Measurements from ENCODE around the gene COA5. TPM values are rescaled to one million over a fixed set of nuclear protein-coding genes. Genes with fewer than 3 reads are reported as not detected.

Gene COA5
- total and polyA plus RNA-seq, 4 donors = 9.7 to 42.0 (median 19.5) TPM

- peaks cover 2 to 37% (median 12%) of the 10 kb centered on the region in 4 donors for H3K36me3 ChIP-seq (ENCODE audit: control insufficient read depth in 4 of 4, insufficient read depth in 3 of 4, low read depth in 1 of 4, low read length in 3 of 4)
- 97% methylated on average over 13 of the region's 13 CpGs for WGBS
- DNase-seq (ENCODE audit: low spot score) = no peak
- no peaks in the 10 kb centered on the region for H3K27me3 ChIP-seq (ENCODE audit: control insufficient read depth in 4 of 4, insufficient read depth in 4 of 4, low read length in 3 of 4)
- H3K9me3 ChIP-seq (ENCODE audit: control insufficient read depth in 4 of 4, low read length in 3 of 4) = no peaks in the 10 kb centered on the region
- H3K4me3 ChIP-seq (ENCODE audit: low read depth in 1 of 3, low read length in 3 of 3) = no peak overlapping the region
- H3K9ac ChIP-seq (ENCODE audit: low read depth in 1 of 2, low read length in 2 of 2) = no peak overlapping the region
- no peak overlapping the region for H3K27ac ChIP-seq (ENCODE audit: low read depth in 1 of 2, low read length in 2 of 2)
- no peaks in the 10 kb centered on the region for H3K4me1 ChIP-seq (ENCODE audit: control insufficient read depth in 4 of 4, insufficient read depth in 4 of 4, low read length in 3 of 4)
- TF ChIP-seq HNF4G (IDR thresholded peaks at IDR 0.05) (no peak), NR2F2 (IDR thresholded peaks at IDR 0.05) (no peak), TAF1 (conservative IDR thresholded peaks at IDR 0.05) (no peak), JUND (IDR thresholded peaks at IDR 0.05) (no peak), GABPA (IDR thresholded peaks at IDR 0.05 in 1 of 2, conservative IDR thresholded peaks at IDR 0.05 in 1 of 2) (no peak), FOXA1 (IDR thresholded peaks at IDR 0.05) (no peak), EGR1 (IDR thresholded peaks at IDR 0.05; ENCODE audit: low read depth in 2 of 2) (no peak), ATF3 (IDR thresholded peaks at IDR 0.05) (no peak), HNF4A (conservative IDR thresholded peaks at IDR 0.05) (no peak), CTCF (IDR thresholded peaks at IDR 0.05; ENCODE audit: low read depth, low read length, missing input control) (no peak), REST (IDR thresholded peaks at IDR 0.05) (no peak), MAX (IDR thresholded peaks at IDR 0.05) (no peak), YY1 (IDR thresholded peaks at IDR 0.05) (no peak), ZBTB33 (IDR thresholded peaks at IDR 0.05) (no peak), FOXA2 (IDR thresholded peaks at IDR 0.05) (no peak), RXRA (IDR thresholded peaks at IDR 0.05) (no peak), RAD21 (IDR thresholded peaks at IDR 0.05) (no peak), SP1 (IDR thresholded peaks at IDR 0.05) (no peak)
These were observed 34.9 kb downstream of the COA5 start for GRCh38 chr2:98573426-98573825.

Data from liver (tissue), 9 donors.